H1 (cell line): ENCODE measurements around the gene IL32. TPM values are rescaled to one million over a fixed set of nuclear protein-coding genes. Genes with fewer than 3 reads are reported as not detected.

Experiments
- ATF3 ChIP-seq: IDR thresholded peaks from 2 replicates; pipeline ENCODE4 v1.6.1; 2011; ENCODE audit warnings: low read depth, mild to moderate bottlenecking, low read length; ENCODE audit not compliant: insufficient read depth
- BRCA1 ChIP-seq: IDR thresholded peaks from 2 replicates; pipeline ENCODE4 v1.6.1; 2012; ENCODE audit warnings: low read depth, low read length, improper control_type of control experiment
- GABPA ChIP-seq: IDR thresholded peaks from 2 replicates; pipeline ENCODE4 v1.6.1; 2011; ENCODE audit warnings: mild to moderate bottlenecking, low read length, moderate library complexity, borderline replicate concordance; ENCODE audit not compliant: insufficient read depth
- GTF2F1 ChIP-seq: IDR thresholded peaks from 2 replicates; pipeline ENCODE4 v1.6.1; 2012; ENCODE audit warnings: low read depth, low read length, improper control_type of control experiment, borderline replicate concordance
- HDAC2 ChIP-seq, 2 experiments: fragments of 300-600 bp in 1 of 2; sonication (generic) in 1 of 2; IDR thresholded peaks; 2 replicates each; pipeline ENCODE4 v1.6.1; 2011 to 2012; ENCODE audit warnings: low read depth in 2 of 2, low read length in 2 of 2, mild to moderate bottlenecking in 2 of 2, moderate library complexity in 2 of 2, borderline replicate concordance in 1 of 2, inconsistent platforms in 1 of 2
- JUN ChIP-seq: IDR thresholded peaks from 2 replicates; pipeline ENCODE4 v1.6.1; 2011; ENCODE audit warnings: low read depth, mild to moderate bottlenecking, improper control_type of control experiment, low read length
- KDM1A ChIP-seq: fragments of 200-600, 300-600 bp; sonication (generic); IDR thresholded peaks from 2 replicates; pipeline ENCODE4 v1.7.1; 2016; ENCODE audit warnings: mild to moderate bottlenecking, low read length, borderline replicate concordance
- KDM4A ChIP-seq: IDR thresholded peaks from one replicate; pipeline ENCODE4 v1.7.1; 2012; ENCODE audit warnings: low read depth, mild to moderate bottlenecking, moderate library complexity, low read length, inconsistent platforms; ENCODE audit not compliant: severe bottlenecking
- KDM5A ChIP-seq: fragments of 200-600 bp; IDR thresholded peaks from 2 replicates; pipeline ENCODE4 v1.7.1; 2012; ENCODE audit warnings: mild to moderate bottlenecking, low read length, inconsistent platforms, mixed read lengths
- MAX ChIP-seq: IDR thresholded peaks from 2 replicates; pipeline ENCODE4 v1.6.1; 2012; ENCODE audit warnings: inconsistent platforms
- NRF1 ChIP-seq: IDR thresholded peaks from 2 replicates; pipeline ENCODE4 v1.6.1; 2011; ENCODE audit warnings: mild to moderate bottlenecking, low read depth, low read length, improper control_type of control experiment
- PHF8 ChIP-seq: fragments of 200-600 bp; sonication (generic); conservative IDR thresholded peaks from 2 replicates; pipeline ENCODE4 v1.7.1; 2012; ENCODE audit warnings: low read depth, mild to moderate bottlenecking, inconsistent platforms, low read length, moderate library complexity
- POLR2A ChIP-seq, 2 experiments: IDR thresholded peaks; 1 replicate in 1 of 2; 2 replicates in 1 of 2; pipeline ENCODE4 v1.6.1; 2011; ENCODE audit warnings: low read depth in 2 of 2, low read length in 2 of 2, mild to moderate bottlenecking in 2 of 2; ENCODE audit errors: control extremely low read depth in 1 of 2
- RXRA ChIP-seq: IDR thresholded peaks from 2 replicates; pipeline ENCODE4 v1.6.1; 2011; ENCODE audit warnings: low read depth, mild to moderate bottlenecking, low read length, moderate library complexity; ENCODE audit not compliant: insufficient read depth
- SAP30 ChIP-seq: fragments of 300-600 bp; sonication (generic); IDR thresholded peaks from 2 replicates; pipeline ENCODE4 v1.7.1; 2012; ENCODE audit warnings: low read length, moderate library complexity, mild to moderate bottlenecking, inconsistent platforms; ENCODE audit not compliant: insufficient read depth, insufficient replicate concordance
- SP1 ChIP-seq: IDR thresholded peaks from 2 replicates; pipeline ENCODE4 v1.6.1; 2011; ENCODE audit warnings: low read depth, low read length
- SP4 ChIP-seq: IDR thresholded peaks from 2 replicates; pipeline ENCODE4 v1.6.1; 2012; ENCODE audit warnings: low read length, inconsistent platforms
- SRF ChIP-seq: IDR thresholded peaks from 2 replicates; pipeline ENCODE4 v1.6.1; 2011; ENCODE audit warnings: mild to moderate bottlenecking, low read depth, low read length, moderate library complexity
- SUZ12 ChIP-seq: fragments of 200-600 bp; sonication (generic); IDR thresholded peaks from 2 replicates; pipeline ENCODE4 v1.6.1; 2012; ENCODE audit warnings: mild to moderate bottlenecking, inconsistent platforms, low read length, moderate library complexity, mixed read lengths
- TAF1 ChIP-seq: IDR thresholded peaks from 2 replicates; pipeline ENCODE4 v1.6.1; 2011; ENCODE audit warnings: mild to moderate bottlenecking, low read depth, low read length
- TAF7 ChIP-seq: optimal IDR thresholded peaks from 2 replicates; pipeline ENCODE3; 2011; ENCODE audit warnings: low read depth, mild to moderate bottlenecking, inconsistent platforms, low read length, moderate library complexity, borderline replicate concordance
- TBP ChIP-seq: IDR thresholded peaks from 2 replicates; pipeline ENCODE4 v1.6.1; 2011; ENCODE audit warnings: low read depth, low read length, improper control_type of control experiment
- TEAD4 ChIP-seq: IDR thresholded peaks from 2 replicates; pipeline ENCODE4 v1.6.1; 2012; ENCODE audit warnings: low read depth, low read length, inconsistent platforms, mixed read lengths
- YY1 ChIP-seq: IDR thresholded peaks from 2 replicates; pipeline ENCODE4 v1.6.1; 2011; ENCODE audit warnings: low read depth, mild to moderate bottlenecking, low read length
- polyA plus RNA-seq, 7 experiments: library from polyadenylated mRNA; depleted of rRNA in 3 of 7; stranded (reverse) in 5 of 7; unstranded in 2 of 7; fragments of >200 nt in 5 of 7; fragments of 200-250 nt in 2 of 7; gene quantifications; 1 replicate in 5 of 7; 2 replicates in 1 of 7; 4 replicates in 1 of 7; pipeline versions ENCODE4 v1.2.1 to v1.2.3, GENCODE V29; 2011 to 2013; ENCODE audit warnings: missing spikeins in 2 of 7, mixed read lengths in 2 of 7
- total RNA-seq: library from RNA; stranded (reverse); fragmentation: NEBNext Ultra II Directional; extraction: Animal tissue kit (Norgen Biotek cat#: 25700); gene quantifications from 2 replicates; pipeline ENCODE4 v1.2.1, GENCODE V29; 2021

Gene IL32
- total and polyA plus RNA-seq, 2 of the 8 experiments (the other 6 are each of a cell fraction or from before 2014, with no cell fraction given): 2.7 to 5.0 TPM

GRCh38 chr16:3059041-3059722, 6.3 kb upstream of the IL32 start (continued):
- TF ChIP-seq BRCA1 (no peak), HDAC2 (IDR thresholded peaks at IDR 0.05; ENCODE audit: borderline replicate concordance in 1 of 2, low read depth in 2 of 2, low read length in 2 of 2) (peak in 1 of 2 experiments; percentile 34; a peak in 1 of 4 replicates), NRF1 (peak; percentile 39), YY1 (0 out of 2 replicates have a peak, but pooled peaks have one; percentile 42), MAX (peak; percentile 83), TBP (no peak; the same call in 1 of the 2 replicates), SUZ12 (no peak), SRF (0 out of 2 replicates have a peak, but pooled peaks have one; percentile 38), SP1 (peak; percentile 53; the same call in 1 of the 2 replicates), TEAD4 (peak; percentile 68), KDM5A (no peak), TAF7 (peak; percentile 82), KDM4A (peak; percentile 79), SP4 (0 out of 2 replicates have a peak, but pooled peaks have one; percentile 67), POLR2A (IDR thresholded peaks at IDR 0.05; ENCODE audit: control extremely low read depth in 1 of 2, low read depth in 2 of 2, low read length in 2 of 2) (peak in 1 of 2 experiments; percentile 39; a peak in 1 of 3 replicates), TAF1 (no peak), JUN (no peak), GABPA (peak; percentile 71; the same call in 1 of the 2 replicates), ATF3 (no peak), SAP30 (no peak), PHF8 (peak; percentile 48), GTF2F1 (0 out of 2 replicates have a peak, but pooled peaks have one; percentile 71), KDM1A (no peak), RXRA (no peak)
